K562 (cell line): ENCODE data around the gene ZNF774. TPM values are rescaled to one million over a fixed set of nuclear protein-coding genes. Genes with fewer than 3 reads are reported as not detected.

Source experiments
- ATAC-seq: fragments of 200-7000 bp; cut with Tn5 transposase; 3 replicates; pipeline ENCODE4 v1.9.1; 2020; ENCODE audit warnings: moderate library complexity
- BruUV-seq: library from RNA; stranded (reverse); fragments of 400-500 nt; replicated peaks from 2 replicates; lab custom pipeline; 2021; lab: Mats Ljungman, UMichigan
- CTCF ChIA-PET: fragments of 300-600 bp; formaldehyde crosslinking; extraction: SDS; loops from one replicate; lab custom pipeline; 2021; ENCODE audit warnings: low intra/inter-chr PET ratio; lab: Yijun Ruan, JAX
- POLR2A ChIA-PET: fragments of 300-600, 350-650 bp; sonication (Branson Sonifier 250); formaldehyde crosslinking; extraction: SDS; loops from one replicate; lab custom pipeline; 2021; ENCODE audit warnings: antibody characterized with exemption, inconsistent platforms; lab: Yijun Ruan, JAX
- DNase-seq, 4 experiments: peaks; one replicate each; pipeline versions ENCODE4 v3.0.0 to v3.0.0-alpha.2; 2011 to 2018; ENCODE audit warnings: low spot score in 3 of 4, mixed read lengths in 3 of 4; ENCODE audit errors: extremely low read depth in 1 of 4
- FAIRE-seq: peaks from 2 replicates; lab custom pipeline; 2011; peaks lifted over from hg19 to GRCh38; lab: Jason Lieb, UNC
- H2AFZ ChIP-seq: 2 replicates; pipeline ENCODE4 v1.6.0; 2011; ENCODE audit warnings: low read depth, low read length, control low read depth, inconsistent platforms
- H3K27ac ChIP-seq: fragments of 200-600 bp; 3 replicates; pipeline ENCODE4 v1.8.0; 2011; ENCODE audit warnings: low read depth, mild to moderate bottlenecking, control low read depth, inconsistent platforms, low read length, moderate library complexity, mixed read lengths; ENCODE audit errors: extremely low read depth
- H3K27me3 ChIP-seq, 2 experiments: fragments of 300-600 bp in 1 of 2; 2 replicates in 1 of 2; 3 replicates in 1 of 2; pipeline versions ENCODE4 v1.6.0 to v1.8.0; 2011; ENCODE audit warnings: inconsistent platforms in 2 of 2, low read length in 2 of 2, mild to moderate bottlenecking in 1 of 2, mixed read lengths in 1 of 2, moderate library complexity in 1 of 2; ENCODE audit not compliant: control insufficient read depth in 2 of 2, insufficient read depth in 2 of 2
- H3K36me3 ChIP-seq: fragments of 300-600 bp; 3 replicates; pipeline ENCODE4 v1.8.0; 2011; ENCODE audit warnings: mild to moderate bottlenecking, low read length, inconsistent platforms; ENCODE audit not compliant: control insufficient read depth, insufficient read depth
- H3K4me1 ChIP-seq, 2 experiments: fragments of 200-600 bp in 1 of 2; replicated peaks in 1 of 2; 2 replicates in 1 of 2; 3 replicates in 1 of 2; pipeline versions ENCODE4 v1.5.1 to v1.8.0; 2011; ENCODE audit warnings: inconsistent platforms in 2 of 2, low read length in 2 of 2, mild to moderate bottlenecking in 1 of 2, mixed read lengths in 1 of 2, moderate library complexity in 1 of 2; ENCODE audit not compliant: control insufficient read depth in 2 of 2, insufficient read depth in 2 of 2
- H3K4me2 ChIP-seq: 2 replicates; pipeline ENCODE4 v1.6.1; 2011; ENCODE audit warnings: low read length, control low read depth, inconsistent platforms, mixed read lengths; ENCODE audit not compliant: insufficient read depth
- H3K4me3 ChIP-seq: fragments of 200-600 bp; sonication (generic), shearing (Covaris generic); 2 replicates; pipeline ENCODE4 v1.5.1; 2016; ENCODE audit warnings: control low read depth, inconsistent platforms
- H3K79me2 ChIP-seq: fragments of 200-600 bp; 3 replicates; pipeline ENCODE4 v1.8.0; 2011; ENCODE audit warnings: low read length, inconsistent platforms; ENCODE audit not compliant: control insufficient read depth, insufficient read depth
- H3K9ac ChIP-seq, 2 experiments: 2 replicates each; pipeline versions ENCODE4 v1.6.0 to v1.6.1; 2011; ENCODE audit warnings: low read depth in 2 of 2, low read length in 2 of 2, control low read depth in 1 of 2, inconsistent platforms in 1 of 2, mild to moderate bottlenecking in 1 of 2, mixed read lengths in 1 of 2; ENCODE audit not compliant: insufficient read depth in 1 of 2
- H3K9me1 ChIP-seq: one replicate; pipeline ENCODE4 v1.6.0; 2011; ENCODE audit warnings: inconsistent platforms, mild to moderate bottlenecking, low read length, moderate library complexity; ENCODE audit not compliant: control insufficient read depth, insufficient read depth
- H3K9me3 ChIP-seq: replicated peaks from 2 replicates; pipeline ENCODE4 v1.5.1; 2011; ENCODE audit warnings: low read depth, low read length, inconsistent platforms; ENCODE audit not compliant: control insufficient read depth, insufficient read depth
- H4K20me1 ChIP-seq: replicated peaks from 2 replicates; pipeline ENCODE4 v1.6.1; 2011; ENCODE audit warnings: low read length, inconsistent platforms, mixed read lengths; ENCODE audit not compliant: control insufficient read depth, insufficient read depth
- C11orf30 ChIP-seq: fragments of 450-650 bp; IDR thresholded peaks from 2 replicates; pipeline ENCODE4 v1.6.1; 2016; ENCODE audit warnings: low read depth, mild to moderate bottlenecking
- CHD2 ChIP-seq: IDR thresholded peaks from 2 replicates; pipeline ENCODE4 v1.6.1; 2011; ENCODE audit warnings: low read depth, low read length
- COPS2 ChIP-seq: fragments of 450-650 bp; conservative IDR thresholded peaks from 2 replicates; pipeline ENCODE4 v1.6.1; 2016; ENCODE audit warnings: mild to moderate bottlenecking, moderate library complexity
- CREM ChIP-seq: IDR thresholded peaks from 2 replicates; pipeline ENCODE4 v1.6.1; 2014; ENCODE audit warnings: antibody characterized with exemption, low read depth
- HIVEP1 ChIP-seq: fragments of 250-450 bp; sonication (Bioruptor Pico); IDR thresholded peaks from 2 replicates; pipeline ENCODE4 v1.4.0; 2020; ENCODE audit warnings: mild to moderate bottlenecking
- HMGN3 ChIP-seq: IDR thresholded peaks from 2 replicates; pipeline ENCODE4 v1.6.1; 2011; ENCODE audit warnings: borderline replicate concordance, low read depth, mild to moderate bottlenecking, mixed read lengths, low read length; ENCODE audit not compliant: insufficient read length; ENCODE audit errors: extremely low read depth
- MAFG ChIP-seq: fragments of 450-650 bp; conservative IDR thresholded peaks from 2 replicates; pipeline ENCODE4 v1.6.1; 2016; ENCODE audit warnings: missing genetic modification characterization, missing compliant biosample characterization
- MEF2A ChIP-seq: IDR thresholded peaks from 2 replicates; pipeline ENCODE4 v1.6.1; 2011; ENCODE audit warnings: low read depth, mild to moderate bottlenecking, low read length, moderate library complexity; ENCODE audit not compliant: control insufficient read depth
- MEF2D ChIP-seq: conservative IDR thresholded peaks from 2 replicates; pipeline ENCODE4 v1.6.1; 2016; ENCODE audit warnings: low read depth, missing genetic modification characterization, missing compliant biosample characterization
- NFXL1 ChIP-seq: fragments of 450-650 bp; formaldehyde crosslinking; IDR thresholded peaks from 2 replicates; pipeline ENCODE4 v1.4.0; 2021; ENCODE audit warnings: mild to moderate bottlenecking
- NFYB ChIP-seq: IDR thresholded peaks from 2 replicates; pipeline ENCODE4 v1.6.1; 2011; ENCODE audit warnings: mild to moderate bottlenecking, moderate library complexity; ENCODE audit not compliant: insufficient read length; ENCODE audit errors: extremely low read depth
- NR1H2 ChIP-seq: sonication (generic); formaldehyde crosslinking; IDR thresholded peaks from 2 replicates; pipeline ENCODE4 v1.4.0; 2020; ENCODE audit warnings: mild to moderate bottlenecking, missing genetic modification reagents
- PRPF4 ChIP-seq: fragments of 200-400 bp; formaldehyde crosslinking; IDR thresholded peaks from one replicate; pipeline ENCODE4 v1.6.1; 2017; ENCODE audit warnings: low read length, low read depth, mild to moderate bottlenecking; ENCODE audit not compliant: insufficient read depth, poor library complexity, severe bottlenecking
- RFX7 ChIP-seq: fragments of 250-450 bp; sonication (Bioruptor Pico); IDR thresholded peaks from 2 replicates; pipeline ENCODE4 v1.5.1; 2021; ENCODE audit warnings: mild to moderate bottlenecking
- SMAD3 ChIP-seq: fragments of 450-650 bp; formaldehyde crosslinking; conservative IDR thresholded peaks from 2 replicates; pipeline ENCODE4 v1.4.0; 2020; ENCODE audit warnings: mild to moderate bottlenecking
- SPI1 ChIP-seq: IDR thresholded peaks from 2 replicates; pipeline ENCODE4 v1.6.1; 2011; ENCODE audit warnings: low read depth, low read length, control low read depth, borderline replicate concordance
- ZFP36 ChIP-seq: fragments of 150-350 bp; IDR thresholded peaks from 2 replicates; pipeline ENCODE4 v1.6.1; 2018; ENCODE audit warnings: low read length, low read depth; ENCODE audit not compliant: partially characterized antibody
- ZNF23 ChIP-seq: fragments of 250-450 bp; sonication (Bioruptor Pico); IDR thresholded peaks from 2 replicates; pipeline ENCODE4 v1.4.0; 2020; ENCODE audit warnings: mild to moderate bottlenecking
- ZNF316 ChIP-seq: fragments of 450-650 bp; IDR thresholded peaks from 2 replicates; pipeline ENCODE4 v1.6.1; 2016
- ZNF699 ChIP-seq: fragments of 250-450 bp; sonication (Bioruptor Pico); IDR thresholded peaks from 2 replicates; pipeline ENCODE4 v1.8.0; 2021; ENCODE audit warnings: mild to moderate bottlenecking, moderate library complexity; ENCODE audit not compliant: insufficient replicate concordance
- ZNF830 ChIP-seq: fragments of 250-450 bp; sonication (Bioruptor Pico); IDR thresholded peaks from 2 replicates; pipeline ENCODE4 v1.5.0; 2021; ENCODE audit warnings: mild to moderate bottlenecking
- WGBS: fragments of 100-300 bp; shearing (Covaris generic); methylation state at CpG from one replicate; pipeline ENCODE4 v1.1.6; 2016; ENCODE audit warnings: low coverage, mixed read lengths; ENCODE audit not compliant: insufficient coverage; ENCODE audit errors: missing lambda C conversion rate; 5-methylcytosine and 5-hydroxymethylcytosine counted together
- in situ Hi-C: fragments of 300-500 bp; cut with MboI; formaldehyde crosslinking; loops from 4 replicates; pipeline ENCODE4 v1.15.0; 2018; ENCODE audit warnings: inconsistent platforms, mixed read lengths
- intact Hi-C: fragments of 100-400 bp; cut with micrococcal nuclease; formaldehyde crosslinking; loops from 2 replicates; pipeline ENCODE4 v1.14.2; 2022
- polyA plus RNA-seq, 8 experiments: library from polyadenylated mRNA; depleted of rRNA in 4 of 8; stranded (reverse) in 5 of 8; unstranded in 3 of 8; fragments of >200 nt; fragmentation: Nextera tagmentation in 2 of 8; fragmentation: Illumina TruSeq in 1 of 8; extraction: Ambion mirVana in 2 of 8; extraction: Trizol in 1 of 8; gene quantifications; 2 replicates each; pipeline versions ENCODE4 v1.2.1 to v1.2.3, GENCODE V29; 2011 to 2014; ENCODE audit warnings: inconsistent platforms in 1 of 8, missing spikeins in 1 of 8
- total RNA-seq, 7 experiments: library from RNA; depleted of rRNA in 6 of 7; stranded (reverse); fragments of >200 nt in 6 of 7; fragmentation: Illumina TruSeq in 2 of 7; extraction: Trizol in 2 of 7; gene quantifications; 2 replicates each; pipeline versions ENCODE4 v1.2.1 to v1.2.3, GENCODE V29; 2011 to 2021; ENCODE audit warnings: low replicate concordance in 1 of 7

Gene ZNF774
- total and polyA plus RNA-seq, 9 of the 15 experiments (the other 6 are each of a cell fraction or from before 2014, with no cell fraction given), result 0.32 to 2.0 (median 1.2) TPM

DNA sequence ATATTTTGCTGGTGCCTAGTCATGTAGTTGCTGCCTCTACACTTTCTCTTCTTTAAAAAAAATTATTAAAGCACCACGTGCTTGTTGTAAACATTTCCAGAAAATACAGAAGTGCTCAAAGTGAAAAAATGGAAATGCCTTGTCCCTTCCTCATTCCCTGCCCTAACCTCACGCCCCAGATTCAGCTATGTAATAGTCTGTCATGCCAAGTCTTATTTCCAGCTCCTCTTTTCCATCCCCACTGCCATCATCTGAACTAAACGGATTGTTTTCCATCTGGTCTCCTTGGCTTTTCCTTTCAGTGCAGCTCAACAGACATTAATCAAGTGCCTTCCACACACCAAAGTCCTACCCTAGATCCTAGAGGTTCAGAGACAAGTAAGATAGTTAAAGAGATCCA is 15.5 kb downstream of the ZNF774 start:
- Histone ChIP-seq H3K9me3 (no peaks in the 10 kb centered on the region), H4K20me1 (no peaks in the 10 kb centered on the region), H3K27me3 (no peaks in the 10 kb centered on the region), H2AFZ (peak overlapping the region; percentile 58; the same call in 1 of the 2 replicates), H3K79me2 (no peaks in the 10 kb centered on the region), H3K27ac (no peak overlapping the region), H3K9me1 (no peaks in the 10 kb centered on the region), H3K4me2 (no peak overlapping the region), H3K36me3 (no peaks in the 10 kb centered on the region), H3K9ac (no peak overlapping the region), H3K4me3 (no peak overlapping the region), H3K4me1 (peaks cover 0 to 9% of the 10 kb centered on the region in 2 experiments; a peak in 4 of 5 replicates)
- FAIRE-seq (no peak), DNase-seq (no peak), ATAC-seq (no peak)
- POLR2A ChIA-PET, result interaction anchor here (0.6 to 2.0 kb wide), 4 partner anchors 14 to 589 kb away, joined by 3 to 9 read pairs (median 4); partner anchors contain the start of gene IQGAP1
- 18% methylated on average over 3 of the region's 3 CpGs for WGBS
- CTCF ChIA-PET, result no interaction called here
- in situ Hi-C loops (no loop called here), intact Hi-C loops (no loop called here)
- TF ChIP-seq CREM (no peak), SPI1 (peak; percentile 45; the same call in 1 of the 2 replicates), NFXL1 (CRISPR knock-in tag) (no peak), HIVEP1 (no peak)
- no TSS peak for BruUV-seq

DNA sequence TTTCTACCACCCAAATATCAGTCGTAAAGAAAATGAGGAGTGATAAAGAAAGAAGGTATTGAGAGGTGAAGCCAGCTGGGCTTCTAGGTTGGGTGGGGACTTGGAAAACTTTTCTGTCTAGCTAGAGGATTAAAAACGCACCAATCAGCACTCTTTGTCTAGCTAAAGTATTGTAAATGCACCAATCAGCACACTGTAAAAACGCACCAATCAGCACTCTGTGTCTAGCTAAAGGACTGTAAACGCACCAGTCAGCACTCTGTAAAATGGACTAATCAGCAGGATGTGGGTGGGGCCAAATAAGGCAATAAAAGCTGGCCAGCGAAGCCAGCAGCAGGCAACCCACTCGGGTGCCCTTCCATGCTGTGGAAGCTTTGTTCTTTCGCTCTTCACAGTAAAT is 23.0 kb downstream of the ZNF774 start:
- DNase-seq, result no peak
- Histone ChIP-seq H3K79me2 (no peaks in the 10 kb centered on the region), H3K27ac (no peak overlapping the region), H3K4me3 (no peak overlapping the region), H3K9me3 (peaks cover 7% of the 10 kb centered on the region), H3K4me2 (no peak overlapping the region), H3K9me1 (no peaks in the 10 kb centered on the region), H3K4me1 (no peaks in the 10 kb centered on the region), H4K20me1 (no peaks in the 10 kb centered on the region), H2AFZ (no peak overlapping the region), H3K27me3 (no peaks in the 10 kb centered on the region), H3K36me3 (no peaks in the 10 kb centered on the region), H3K9ac (no peak overlapping the region)
- WGBS, result 53% methylated on average over 7 of the region's 7 CpGs
- CTCF ChIA-PET, result no interaction called here
- intact Hi-C loops, result no loop called here
- ATAC-seq, result no peak
- in situ Hi-C loops, result no loop called here
- no TSS peak for BruUV-seq
- FAIRE-seq, result no peak
- POLR2A ChIA-PET, result interaction anchor here (1.0 to 1.2 kb wide), 3 partner anchors 13 to 18 kb away, joined by 3 to 4 read pairs (median 4); partner anchors contain the start of gene IQGAP1
- TF ChIP-seq RFX7 (no peak), COPS2 (no peak), ZFP36 (no peak), MAFG (tag) (0 out of 2 replicates have a peak, but pooled peaks have one; percentile 25), NR1H2 (CRISPR knock-in tag) (no peak), SMAD3 (CRISPR knock-in tag) (no peak), MEF2D (tag) (no peak), CHD2 (no peak), PRPF4 (no peak), NFYB (peak; percentile 75), ZNF830 (CRISPR knock-in tag) (no peak), ZNF316 (peak; percentile 83), C11orf30 (peak; percentile 62; the same call in 1 of the 2 replicates), HMGN3 (no peak), MEF2A (no peak), ZNF699 (no peak), ZNF23 (CRISPR knock-in tag) (no peak)
